Liver (tissue), 9 donors: ENCODE measurements around the gene LKAAEAR1. TPM values are rescaled to one million over a fixed set of nuclear protein-coding genes. Genes with fewer than 3 reads are reported as not detected.

Experiments
- DNase-seq: peaks from one replicate; pipeline ENCODE4 v3.0.0-alpha.2; 2017; ENCODE audit warnings: low spot score
- H3K27ac ChIP-seq, 2 donors: one replicate each; pipeline ENCODE4 v1.7.0; 2013; ENCODE audit warnings: inconsistent platforms in 2 of 2, low read length in 2 of 2, control low read depth in 1 of 2, low read depth in 1 of 2, mild to moderate bottlenecking in 1 of 2
- H3K27me3 ChIP-seq, 4 donors: one replicate each; pipeline versions ENCODE4 v1.6.1 to v1.7.0; 2013; ENCODE audit warnings: low read length in 3 of 4, inconsistent platforms in 1 of 4, mild to moderate bottlenecking in 1 of 4, moderate library complexity in 1 of 4; ENCODE audit not compliant: control insufficient read depth in 4 of 4, insufficient read depth in 4 of 4
- H3K36me3 ChIP-seq, 4 donors: one replicate each; pipeline versions ENCODE4 v1.6.1 to v1.7.0; 2013; ENCODE audit warnings: low read length in 3 of 4, mild to moderate bottlenecking in 3 of 4, low read depth in 1 of 4, moderate library complexity in 1 of 4; ENCODE audit not compliant: control insufficient read depth in 4 of 4, insufficient read depth in 3 of 4
- H3K4me1 ChIP-seq, 4 donors: one replicate each; pipeline versions ENCODE4 v1.6.1 to v1.7.0; 2013; ENCODE audit warnings: low read length in 3 of 4, mild to moderate bottlenecking in 3 of 4, moderate library complexity in 1 of 4; ENCODE audit not compliant: control insufficient read depth in 4 of 4, insufficient read depth in 4 of 4
- H3K4me3 ChIP-seq, 3 donors: one replicate each; pipeline versions ENCODE4 v1.6.1 to v1.7.0; 2013; ENCODE audit warnings: low read length in 3 of 3, control low read depth in 1 of 3, low read depth in 1 of 3, mild to moderate bottlenecking in 1 of 3
- H3K9ac ChIP-seq, 2 donors: one replicate each; pipeline ENCODE4 v1.7.0; 2013; ENCODE audit warnings: low read length in 2 of 2, mild to moderate bottlenecking in 2 of 2, moderate library complexity in 2 of 2, control low read depth in 1 of 2, low read depth in 1 of 2
- H3K9me3 ChIP-seq, 4 donors: one replicate each; pipeline versions ENCODE4 v1.6.1 to v1.7.0; 2013; ENCODE audit warnings: low read length in 3 of 4; ENCODE audit not compliant: control insufficient read depth in 4 of 4
- ATF3 ChIP-seq: IDR thresholded peaks from 2 replicates; pipeline ENCODE4 v1.6.1; 2016; ENCODE audit warnings: antibody characterized with exemption
- EGR1 ChIP-seq, 2 donors: IDR thresholded peaks; 2 replicates each; pipeline ENCODE4 v1.6.1; 2016 to 2018; ENCODE audit warnings: antibody characterized with exemption in 2 of 2, low read depth in 2 of 2
- FOXA1 ChIP-seq: IDR thresholded peaks from 2 replicates; pipeline ENCODE4 v1.6.1; 2016; ENCODE audit warnings: antibody characterized with exemption
- FOXA2 ChIP-seq: IDR thresholded peaks from 2 replicates; pipeline ENCODE4 v1.6.1; 2016; ENCODE audit warnings: antibody characterized with exemption
- GABPA ChIP-seq, 2 donors: IDR thresholded peaks in 1 of 2; conservative IDR thresholded peaks in 1 of 2; 2 replicates each; pipeline ENCODE4 v1.6.1; 2016; ENCODE audit warnings: antibody characterized with exemption in 2 of 2, mild to moderate bottlenecking in 1 of 2, moderate library complexity in 1 of 2
- MAX ChIP-seq: IDR thresholded peaks from 2 replicates; pipeline ENCODE4 v1.6.1; 2016; ENCODE audit warnings: antibody characterized with exemption
- NR2F2 ChIP-seq: IDR thresholded peaks from 2 replicates; pipeline ENCODE4 v1.6.1; 2016; ENCODE audit warnings: antibody characterized with exemption
- RAD21 ChIP-seq, 2 donors: IDR thresholded peaks; 2 replicates each; pipeline ENCODE4 v1.6.1; 2016; ENCODE audit warnings: antibody characterized with exemption in 2 of 2, mild to moderate bottlenecking in 2 of 2
- REST ChIP-seq: IDR thresholded peaks from 2 replicates; pipeline ENCODE4 v1.6.1; 2016; ENCODE audit warnings: antibody characterized with exemption, mild to moderate bottlenecking
- RXRA ChIP-seq, 2 donors: IDR thresholded peaks; 2 replicates each; pipeline ENCODE4 v1.6.1; 2017 to 2018; ENCODE audit warnings: antibody characterized with exemption in 2 of 2, mild to moderate bottlenecking in 1 of 2
- SP1 ChIP-seq: IDR thresholded peaks from 2 replicates; pipeline ENCODE4 v1.6.1; 2018; ENCODE audit warnings: antibody characterized with exemption, mild to moderate bottlenecking
- TAF1 ChIP-seq: conservative IDR thresholded peaks from 2 replicates; pipeline ENCODE4 v1.6.1; 2016; ENCODE audit warnings: antibody characterized with exemption, mild to moderate bottlenecking
- YY1 ChIP-seq: IDR thresholded peaks from 2 replicates; pipeline ENCODE4 v1.6.1; 2016; ENCODE audit warnings: antibody characterized with exemption, mild to moderate bottlenecking
- ZBTB33 ChIP-seq: IDR thresholded peaks from 2 replicates; pipeline ENCODE4 v1.6.1; 2016; ENCODE audit warnings: antibody characterized with exemption
- WGBS: extraction: QIAGEN DNeasy Blood & Tissue Kit; methylation state at CpG from one replicate; pipeline ENCODE4 v1.1.7; 2013; 5-methylcytosine and 5-hydroxymethylcytosine counted together
- polyA plus RNA-seq, 2 donors: library from polyadenylated mRNA; stranded (reverse) in 1 of 2; unstranded in 1 of 2; fragments of 200-250 nt in 1 of 2; fragments of >200 nt in 1 of 2; fragmentation: Nextera tagmentation in 1 of 2; extraction: Ambion mirVana in 1 of 2; gene quantifications; one replicate each; pipeline versions ENCODE4 v1.2.1 to v1.2.3, GENCODE V29; 2013 to 2015
- total RNA-seq, 2 donors: library from RNA; depleted of rRNA; stranded (reverse); fragments of >200 nt; gene quantifications; one replicate each; pipeline ENCODE4 v1.2.3, GENCODE V29; 2014
- TF ChIP-seq, protein P1 (sequence below): fragments of 150-350 bp; IDR thresholded peaks from 2 replicates; pipeline ENCODE4 v1.5.1; 2017; ENCODE audit warnings: improper control_type of control experiment, low read depth, low read length; ENCODE audit not compliant: missing input control
- donor health status: healthy.
- donor health status: healthy.
- donor health status: healthy.
- donor health status: healthy.
- donor health status: healthy.

LKAAEAR1 gene
- total and polyA plus RNA-seq, 4 donors: 0.08 TPM; not detected in 3

- TF ChIP-seq ZBTB33 (no peak), YY1 (no peak), TAF1 (no peak), FOXA1 (no peak), MAX (no peak)
Measured at GRCh38 chr20:64100566-64100888, 16.3 kb upstream of the LKAAEAR1 start (continued).

GRCh38 chr20:64099880-64100565 is 15.8 kb upstream of the LKAAEAR1 start:
- Histone ChIP-seq H3K27ac (no peak overlapping the region), H3K36me3 (no peaks in the 10 kb centered on the region), H3K4me1 (peaks cover 0 to 6% (median 3%) of the 10 kb centered on the region in 4 donors), H3K27me3 (peaks cover 0 to 5% (median under 1%) of the 10 kb centered on the region in 4 donors), H3K9ac (no peak overlapping the region), H3K4me3 (no peak overlapping the region), H3K9me3 (no peaks in the 10 kb centered on the region)
- no peak for DNase-seq
- TF ChIP-seq ZBTB33 (no peak), FOXA2 (no peak), NR2F2 (no peak), SP1 (no peak), GABPA (IDR thresholded peaks at IDR 0.05 in 1 of 2, conservative IDR thresholded peaks at IDR 0.05 in 1 of 2) (no peak), REST (no peak), RAD21 (IDR thresholded peaks at IDR 0.05) (no peak), MAX (no peak), EGR1 (IDR thresholded peaks at IDR 0.05; ENCODE audit: low read depth in 2 of 2) (no peak), RXRA (IDR thresholded peaks at IDR 0.05) (no peak), ATF3 (no peak)
- TF ChIP-seq, protein P1, sequence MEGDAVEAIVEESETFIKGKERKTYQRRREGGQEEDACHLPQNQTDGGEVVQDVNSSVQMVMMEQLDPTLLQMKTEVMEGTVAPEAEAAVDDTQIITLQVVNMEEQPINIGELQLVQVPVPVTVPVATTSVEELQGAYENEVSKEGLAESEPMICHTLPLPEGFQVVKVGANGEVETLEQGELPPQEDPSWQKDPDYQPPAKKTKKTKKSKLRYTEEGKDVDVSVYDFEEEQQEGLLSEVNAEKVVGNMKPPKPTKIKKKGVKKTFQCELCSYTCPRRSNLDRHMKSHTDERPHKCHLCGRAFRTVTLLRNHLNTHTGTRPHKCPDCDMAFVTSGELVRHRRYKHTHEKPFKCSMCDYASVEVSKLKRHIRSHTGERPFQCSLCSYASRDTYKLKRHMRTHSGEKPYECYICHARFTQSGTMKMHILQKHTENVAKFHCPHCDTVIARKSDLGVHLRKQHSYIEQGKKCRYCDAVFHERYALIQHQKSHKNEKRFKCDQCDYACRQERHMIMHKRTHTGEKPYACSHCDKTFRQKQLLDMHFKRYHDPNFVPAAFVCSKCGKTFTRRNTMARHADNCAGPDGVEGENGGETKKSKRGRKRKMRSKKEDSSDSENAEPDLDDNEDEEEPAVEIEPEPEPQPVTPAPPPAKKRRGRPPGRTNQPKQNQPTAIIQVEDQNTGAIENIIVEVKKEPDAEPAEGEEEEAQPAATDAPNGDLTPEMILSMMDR: no peak
- WGBS: 81% methylated on average over 14 of the region's 14 CpGs
